ENCODE data around the gene CAST.

Gene CAST

GRCh38 chr5:96675882-96676281 lies 13.7 kb downstream of the CAST start:
- no peak for DNase-seq (ENCODE audit: low read depth)

GRCh38 chr5:96677496-96677895 lies 15.3 kb downstream of the CAST start:
- no peak for DNase-seq (ENCODE audit: low read depth)

- no peak for DNase-seq (ENCODE audit: low read depth)
Observed at GRCh38 chr5:96679293-96679692, 17.1 kb downstream of the CAST start.

GRCh38 chr5:96680759-96681470 lies 18.7 kb downstream of the CAST start:
- DNase-seq (ENCODE audit: low read depth): no peak

GRCh38 chr5:96683392-96683791 lies 21.2 kb downstream of the CAST start:
- no peak for DNase-seq (ENCODE audit: low read depth)

- no peak for DNase-seq (ENCODE audit: low read depth)
Observed at GRCh38 chr5:96683810-96684209, 21.6 kb downstream of the CAST start.

- DNase-seq (ENCODE audit: low read depth): no peak
Observed at GRCh38 chr5:96687080-96687479, 24.9 kb downstream of the CAST start.

- DNase-seq (ENCODE audit: low read depth): no peak
Observed at GRCh38 chr5:96687812-96688453, 25.8 kb downstream of the CAST start.

- no peak for DNase-seq (ENCODE audit: low read depth)
Observed at GRCh38 chr5:96690861-96691260, 28.7 kb downstream of the CAST start.

GRCh38 chr5:96691503-96692303 lies 29.5 kb downstream of the CAST start:
- peak; percentile 76 for DNase-seq (ENCODE audit: low read depth)

- DNase-seq (ENCODE audit: low read depth): peak; percentile 47
Observed at GRCh38 chr5:96692441-96692840, 30.3 kb downstream of the CAST start.

GRCh38 chr5:96699186-96699820 lies 37.1 kb downstream of the CAST start:
- DNase-seq (ENCODE audit: low read depth): no peak

GRCh38 chr5:96702503-96703383 lies 40.6 kb downstream of the CAST start:
- DNase-seq (ENCODE audit: low read depth): peak; percentile 73

GRCh38 chr5:96703384-96703920 lies 41.3 kb downstream of the CAST start:
- DNase-seq (ENCODE audit: low read depth): no peak

GRCh38 chr5:96703995-96704394 lies 41.8 kb downstream of the CAST start:
- no peak for DNase-seq (ENCODE audit: low read depth)

GRCh38 chr5:96706433-96707111 lies 44.4 kb downstream of the CAST start:
- DNase-seq (ENCODE audit: low read depth): no peak

GRCh38 chr5:96708600-96708999 lies 46.4 kb downstream of the CAST start:
- no peak for DNase-seq (ENCODE audit: low read depth)

GRCh38 chr5:96709152-96709821 lies 47.1 kb downstream of the CAST start:
- peak; percentile 51 for DNase-seq (ENCODE audit: low read depth)

- no peak for DNase-seq (ENCODE audit: low read depth)
Observed at GRCh38 chr5:96712100-96712746, 50.0 kb downstream of the CAST start.

- DNase-seq (ENCODE audit: low read depth): no peak
Observed at GRCh38 chr5:96714450-96714849, 52.3 kb downstream of the CAST start.
